NAMALWA (cell line): ENCODE data around the gene ARMC2.
"Not testable (repeated sequence)": the region's sequence is repeated elsewhere in the genome, so short reads cannot be mapped to it uniquely, and the experiment has no call there.

Experiments
- DNase-seq: peaks from one replicate; pipeline ENCODE4 v3.0.0-alpha.2; 2015; ENCODE audit warnings: low spot score

Gene ARMC2

DNA sequence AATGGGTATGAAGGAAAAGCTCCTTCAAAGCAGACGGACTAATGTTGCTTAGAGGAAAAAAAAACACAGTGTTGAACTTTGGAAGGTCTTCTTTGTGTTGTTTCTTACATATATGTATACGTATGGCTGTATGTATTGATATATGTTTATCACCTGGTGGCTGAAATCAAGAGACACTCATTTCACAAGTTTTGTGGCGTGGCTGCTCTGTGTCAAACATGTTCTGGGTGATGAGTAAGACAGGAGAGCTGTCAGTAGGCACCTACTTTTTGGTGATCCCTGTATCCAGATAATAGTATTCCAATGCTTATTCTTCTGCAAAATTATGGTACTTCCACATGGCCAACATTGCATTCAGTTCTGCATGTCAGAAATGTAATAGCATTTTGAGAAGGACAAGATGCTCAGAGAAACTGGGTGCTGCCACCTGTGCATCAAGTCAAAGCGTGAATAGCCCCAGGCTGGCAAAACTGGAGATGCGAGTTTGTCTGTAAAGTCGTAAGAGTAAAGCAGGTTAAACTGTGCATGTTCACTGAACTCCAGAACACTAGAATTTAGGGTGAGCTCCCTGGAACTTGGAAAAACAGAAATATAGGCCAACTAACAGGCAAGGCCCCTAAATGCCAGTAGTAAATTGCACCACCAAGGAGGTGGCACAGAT lies 67.9 kb downstream of the ARMC2 start:
- no peak for DNase-seq

DNA sequence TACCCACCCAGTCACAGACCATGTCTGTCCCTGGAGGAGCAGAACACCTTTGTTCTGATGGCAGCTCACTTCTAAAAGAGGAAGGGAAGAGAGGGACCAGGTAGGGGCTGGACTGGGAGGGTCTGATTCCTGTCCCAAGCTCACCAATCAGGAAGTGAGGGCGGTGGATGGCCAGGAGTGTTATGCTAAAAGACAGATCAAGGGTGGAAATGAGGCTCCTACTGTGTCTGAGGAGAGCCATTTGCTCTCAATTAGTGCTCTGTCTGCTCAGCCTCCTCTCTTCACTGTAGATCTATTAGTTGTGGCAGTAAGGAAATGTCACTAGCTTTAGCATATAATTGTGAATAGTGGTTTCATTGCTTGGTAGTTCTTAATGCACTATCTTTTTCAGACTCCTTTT lies 72.5 kb downstream of the ARMC2 start:
- no peak for DNase-seq

DNA sequence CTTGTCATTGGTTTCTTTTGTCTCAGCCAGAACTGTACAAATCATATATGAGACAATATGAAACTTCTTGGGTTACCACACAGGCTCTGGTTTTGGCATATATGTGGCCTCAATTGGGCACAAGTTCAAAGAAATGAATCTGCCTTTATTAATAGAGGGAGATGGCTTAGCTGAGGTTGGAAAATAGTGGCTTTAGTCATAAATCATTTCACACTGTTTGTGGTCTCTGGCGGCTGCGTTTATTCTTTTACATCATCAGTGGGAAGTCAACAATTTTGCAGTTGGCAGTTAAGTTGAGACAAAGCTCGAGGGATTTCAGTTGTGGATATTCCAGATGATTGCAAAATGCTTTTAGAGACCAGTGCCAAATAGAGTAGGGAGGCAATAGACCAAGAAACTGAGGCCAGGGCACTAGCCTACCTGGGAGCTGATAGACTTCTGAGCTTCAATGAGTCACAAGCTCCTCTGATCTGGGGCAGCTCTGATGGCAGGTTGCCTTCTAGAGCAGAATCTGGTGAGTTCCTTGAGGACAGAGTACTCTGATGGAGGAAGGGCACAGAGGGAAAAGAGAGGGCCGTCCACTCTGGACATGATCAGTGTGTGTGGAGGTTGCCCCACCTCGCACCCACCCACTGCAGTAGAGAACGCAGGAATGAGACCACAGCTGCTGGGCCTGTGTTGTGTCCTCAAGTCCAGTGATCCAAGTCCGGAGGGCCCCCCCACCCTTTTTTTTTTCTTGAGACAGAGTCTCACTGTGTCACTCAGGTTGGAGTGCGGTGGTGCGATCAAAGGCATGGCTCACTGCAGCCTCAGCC lies 73.5 kb downstream of the ARMC2 start:
- DNase-seq: no peak

DNA sequence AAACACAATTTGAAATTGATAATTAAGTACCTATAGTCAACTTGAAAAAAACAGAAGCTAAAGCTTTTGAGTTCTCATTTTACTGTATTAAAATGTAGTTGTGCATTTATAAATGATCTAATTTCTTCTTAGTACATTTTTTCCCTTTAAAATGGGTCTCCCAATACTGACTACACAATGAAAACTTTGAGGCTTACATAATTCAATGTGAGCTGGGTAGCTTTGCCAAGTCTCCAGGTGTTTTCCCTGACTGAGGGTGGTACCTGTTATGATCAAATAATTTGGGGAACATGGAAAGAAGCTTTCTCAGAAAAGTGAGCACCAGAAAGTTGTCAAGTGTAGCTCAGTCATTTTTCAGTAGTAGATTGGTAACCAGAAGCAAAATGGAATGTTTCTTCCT lies 74.3 kb downstream of the ARMC2 start:
- no peak for DNase-seq

DNA sequence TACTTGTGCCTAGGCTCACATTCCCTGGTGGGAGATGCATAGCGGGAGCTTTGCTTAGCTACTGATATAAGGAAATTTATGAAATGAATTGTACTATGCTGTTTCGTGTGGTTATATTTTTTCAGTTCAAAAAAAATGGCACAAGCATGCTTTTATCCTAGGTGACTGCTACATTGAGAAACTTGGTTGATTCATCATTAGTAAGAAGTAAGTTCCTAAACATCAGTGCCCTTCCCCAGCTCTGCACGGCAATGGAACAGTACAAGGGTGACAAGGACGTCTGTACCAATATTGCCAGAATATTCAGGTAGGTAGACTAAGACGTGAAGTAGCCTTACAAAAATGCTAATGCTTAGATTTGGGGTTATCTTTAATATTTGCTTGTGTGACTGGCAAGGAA lies 79.7 kb downstream of the ARMC2 start:
- no peak for DNase-seq

DNA sequence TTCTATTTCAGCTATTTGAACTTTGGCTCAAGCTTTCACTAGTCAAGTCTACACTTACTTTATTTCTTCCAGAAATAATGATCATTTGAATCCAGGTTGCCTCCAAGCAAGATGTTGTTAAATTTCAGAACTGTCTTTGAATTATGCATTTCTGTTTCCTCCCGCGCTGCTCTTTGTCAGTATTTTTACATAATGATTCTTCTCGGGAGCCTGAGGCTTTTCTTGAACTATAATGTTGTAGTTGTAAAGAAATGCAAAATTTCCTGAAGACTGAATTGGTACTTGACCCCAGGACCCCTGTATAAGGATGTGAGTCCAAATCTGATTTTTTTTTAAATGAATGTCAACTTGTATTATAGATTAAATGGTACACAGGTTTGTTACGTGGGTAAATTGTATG lies 80.4 kb downstream of the ARMC2 start:
- DNase-seq: no peak

DNA sequence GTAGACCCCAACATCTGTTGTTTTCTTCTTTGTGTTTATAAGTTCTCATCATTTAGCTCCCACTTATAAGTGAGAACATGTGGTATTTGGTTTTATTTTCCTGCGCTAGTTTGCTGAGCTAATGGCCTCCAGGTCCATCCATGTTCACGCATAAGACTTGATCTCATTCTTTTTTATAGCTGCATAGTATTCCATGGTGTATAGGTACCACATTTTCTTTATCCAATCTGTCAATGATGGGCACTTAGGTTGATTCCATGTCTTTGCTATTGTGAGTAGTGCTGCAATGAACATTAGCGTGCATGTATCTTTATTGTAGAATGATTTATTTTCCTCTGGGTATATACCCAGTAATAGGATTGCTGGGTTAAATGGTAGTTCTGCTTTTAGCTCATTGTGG lies 82.9 kb downstream of the ARMC2 start:
- DNase-seq: not testable (repeated sequence)

DNA sequence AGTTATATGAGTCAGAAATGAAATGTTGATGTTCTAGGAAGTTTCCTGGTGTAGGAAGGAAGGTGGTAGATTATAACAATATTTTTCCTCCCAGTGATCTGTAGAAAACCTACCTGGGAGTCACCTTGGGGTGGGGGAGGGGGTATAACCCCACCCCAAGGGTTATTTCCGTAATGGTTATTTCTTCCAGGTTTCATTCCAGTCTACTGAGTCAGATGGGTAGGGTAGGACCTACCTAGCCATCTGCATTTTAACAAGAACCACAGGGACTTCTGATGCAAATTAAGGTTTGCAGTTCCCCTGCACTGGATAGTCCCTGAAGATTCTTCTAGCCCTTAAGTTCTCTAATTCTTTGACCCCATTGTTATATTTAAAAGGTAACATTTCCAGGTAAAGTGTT lies 88.9 kb downstream of the ARMC2 start:
- DNase-seq: no peak

DNA sequence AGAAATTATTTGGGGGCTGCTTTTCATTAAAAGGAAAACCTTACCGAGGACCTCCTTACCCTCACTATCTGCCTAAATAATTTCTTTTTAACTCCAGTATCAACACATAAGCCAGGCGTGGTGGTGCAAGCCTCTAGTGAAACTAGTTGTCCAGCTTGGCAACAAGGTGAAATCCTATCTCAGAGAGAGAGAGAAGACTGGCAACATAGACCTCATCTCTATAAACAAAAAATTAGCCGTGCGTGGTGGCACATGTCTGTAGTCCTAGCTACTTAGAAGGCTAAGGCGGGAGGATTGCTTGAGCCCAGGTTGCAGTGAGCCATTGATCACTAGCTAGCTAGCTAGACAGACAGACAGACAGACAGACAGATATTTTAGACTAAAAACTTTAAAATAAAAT lies 92.5 kb downstream of the ARMC2 start:
- no peak for DNase-seq

DNA sequence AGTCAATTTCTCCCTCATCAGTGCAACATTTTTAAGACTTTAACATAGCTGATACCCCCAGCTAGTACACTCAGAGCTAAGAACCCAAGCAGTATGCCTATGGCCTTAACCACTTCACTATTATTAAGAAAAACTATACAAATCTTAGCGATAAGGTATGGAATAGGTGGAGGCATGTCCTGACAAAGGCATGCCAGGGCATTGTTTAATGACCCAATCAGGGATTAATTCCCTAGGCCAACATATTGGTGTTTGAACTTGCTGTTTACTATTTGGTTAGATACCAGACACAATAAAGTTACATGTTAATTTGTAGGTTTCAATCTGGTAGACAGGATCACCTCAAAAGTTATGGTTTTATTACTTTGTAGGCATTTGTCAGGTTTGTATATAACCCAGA lies 93.1 kb downstream of the ARMC2 start:
- no peak for DNase-seq

DNA sequence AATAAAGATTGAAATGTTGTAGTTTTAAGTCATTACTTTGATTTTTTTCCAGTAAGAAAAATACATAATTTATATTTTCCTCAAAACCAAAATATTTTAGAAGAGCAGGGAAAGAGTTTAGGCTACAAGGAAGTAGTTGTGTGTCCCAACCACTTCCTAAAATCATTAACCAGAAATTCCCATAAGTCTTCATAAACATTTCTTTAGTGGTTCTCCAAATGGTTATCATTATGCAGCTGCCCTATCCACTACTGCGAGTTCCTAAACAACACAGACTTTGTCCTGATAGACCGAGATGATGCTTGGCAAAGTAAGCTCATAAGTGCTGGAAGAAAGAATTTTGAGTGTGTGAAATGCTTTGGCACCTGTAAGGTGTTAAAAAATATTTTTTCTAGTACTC lies 93.6 kb downstream of the ARMC2 start:
- DNase-seq: no peak

DNA sequence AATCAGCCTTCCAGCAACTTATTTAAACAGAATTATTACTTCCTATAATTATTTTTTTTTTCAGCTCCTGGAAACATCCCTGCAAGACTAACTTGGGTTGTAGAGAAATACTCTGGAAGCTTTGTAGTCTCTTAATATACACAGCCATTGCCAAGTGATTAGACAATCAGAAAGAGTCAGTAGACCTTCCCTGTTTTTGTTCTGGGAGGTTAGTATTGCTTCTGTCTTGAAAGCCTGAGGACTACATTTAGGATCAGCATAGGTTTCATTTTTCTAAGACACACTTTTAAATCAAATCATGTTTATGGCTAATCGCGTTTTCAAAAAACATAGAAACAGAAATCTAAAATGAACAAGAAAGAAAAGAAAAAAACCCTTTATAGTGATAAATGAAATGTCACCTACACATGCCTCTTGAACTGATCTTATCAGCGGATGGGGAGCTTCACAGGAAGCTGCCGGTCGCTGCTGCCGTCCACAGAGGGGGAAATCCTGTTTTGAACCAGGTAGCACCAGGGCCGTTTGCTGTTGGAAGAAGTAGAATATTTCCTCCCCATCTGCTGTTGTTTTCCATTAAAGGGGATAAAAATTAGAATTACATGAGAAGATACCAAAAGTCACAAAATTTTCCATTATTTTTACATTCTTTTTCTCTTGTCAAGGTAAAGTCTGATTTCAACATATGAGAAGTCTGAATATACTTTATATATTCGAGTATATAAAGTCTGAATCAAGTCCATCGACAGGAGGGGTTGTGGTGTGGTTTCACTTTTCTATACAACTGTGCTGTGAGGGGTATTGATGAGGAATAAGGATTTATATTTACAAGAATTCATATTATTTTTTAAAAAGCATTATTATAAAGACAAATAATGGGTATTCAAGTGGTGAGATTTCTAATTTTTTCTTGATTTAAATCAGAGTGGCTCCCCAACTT lies 94.6 kb downstream of the ARMC2 start:
- DNase-seq: no peak

DNA sequence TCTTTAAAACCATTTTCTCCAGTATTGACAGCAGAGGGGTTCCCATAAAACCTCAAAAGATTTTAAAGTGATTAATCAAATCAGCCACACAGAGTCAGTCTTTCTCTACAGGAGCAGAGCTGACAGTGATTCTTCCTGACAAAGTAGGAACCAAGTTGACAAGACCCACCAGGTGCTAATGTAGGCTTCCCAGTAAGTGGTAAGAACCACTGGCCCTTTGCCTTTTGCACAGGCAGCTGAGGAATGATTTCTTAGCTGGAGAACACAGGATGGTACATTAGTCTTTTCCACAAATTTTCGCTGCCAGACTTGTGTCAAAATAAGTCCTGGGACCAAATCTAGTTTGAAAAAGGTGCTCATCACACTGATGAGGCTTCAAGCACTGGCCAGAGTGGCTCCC lies 95.8 kb downstream of the ARMC2 start:
- DNase-seq: no peak

DNA sequence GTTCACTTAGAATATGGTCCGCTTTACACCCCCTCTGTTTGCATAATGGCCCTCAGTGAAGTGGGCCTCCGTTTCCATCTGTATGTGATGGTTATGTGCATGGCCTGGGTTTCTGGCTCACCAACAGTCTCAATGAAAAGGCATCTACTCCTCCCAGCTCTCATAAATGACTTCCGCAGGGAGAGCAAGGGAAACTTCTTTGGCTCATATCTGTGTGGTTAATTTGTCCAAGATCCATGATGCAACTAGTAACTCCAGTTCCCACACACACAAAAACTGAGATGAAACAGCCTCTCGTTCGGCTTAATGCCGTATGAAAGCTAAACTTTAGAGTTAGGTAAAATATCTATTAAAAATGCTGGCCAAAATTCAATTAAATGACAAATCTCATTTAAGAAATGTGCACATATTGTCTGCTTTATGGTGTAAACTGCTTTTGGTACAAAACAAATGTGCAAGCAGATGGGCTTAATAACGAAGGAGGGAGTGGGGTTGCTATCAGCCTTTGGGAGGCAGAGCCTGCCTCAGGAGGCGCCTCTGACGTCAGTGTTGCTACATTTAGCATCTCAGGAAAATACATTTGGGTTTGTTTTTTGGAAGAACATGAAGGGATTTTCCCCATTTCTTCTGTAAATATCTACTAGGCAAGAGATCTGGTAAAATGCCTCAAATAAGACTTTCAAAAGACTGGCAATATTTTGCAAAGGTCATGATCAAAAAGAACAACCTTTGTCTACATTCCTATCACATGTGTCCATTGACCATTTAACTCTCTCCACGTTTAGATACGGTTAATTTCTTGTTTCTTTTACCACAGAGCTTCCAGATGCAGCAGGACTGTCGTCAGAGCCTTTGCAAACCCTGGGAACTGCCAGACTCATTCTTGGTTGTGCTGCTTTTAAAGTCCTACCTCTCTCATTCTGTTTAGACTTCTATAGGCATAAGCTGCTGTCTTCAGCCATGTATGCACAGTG lies 96.8 kb downstream of the ARMC2 start:
- no peak for DNase-seq

DNA sequence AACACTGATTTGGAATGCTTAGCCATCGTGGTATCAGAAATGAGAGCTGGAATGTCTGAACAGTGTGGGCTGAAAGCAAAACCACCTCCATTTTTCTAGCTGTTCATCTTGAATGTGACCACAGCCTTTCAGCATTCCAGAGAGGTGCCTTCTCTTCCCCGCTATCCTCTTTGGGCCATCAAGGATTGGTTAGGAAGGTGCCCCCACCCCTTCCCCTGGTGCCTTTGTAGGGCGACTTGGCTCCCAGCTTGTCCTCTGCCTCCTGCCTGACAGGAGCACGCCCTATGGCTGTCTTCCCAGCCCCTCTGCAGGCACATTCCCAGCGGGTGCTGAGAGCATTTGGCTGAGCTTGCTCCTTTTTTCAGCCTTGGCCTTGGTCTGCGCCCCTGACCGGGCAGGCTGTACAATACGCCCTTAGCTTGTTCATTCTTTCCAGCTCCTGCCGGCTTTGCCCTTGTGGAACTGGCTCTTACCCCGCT lies 97.5 kb downstream of the ARMC2 start:
- no peak for DNase-seq

DNA sequence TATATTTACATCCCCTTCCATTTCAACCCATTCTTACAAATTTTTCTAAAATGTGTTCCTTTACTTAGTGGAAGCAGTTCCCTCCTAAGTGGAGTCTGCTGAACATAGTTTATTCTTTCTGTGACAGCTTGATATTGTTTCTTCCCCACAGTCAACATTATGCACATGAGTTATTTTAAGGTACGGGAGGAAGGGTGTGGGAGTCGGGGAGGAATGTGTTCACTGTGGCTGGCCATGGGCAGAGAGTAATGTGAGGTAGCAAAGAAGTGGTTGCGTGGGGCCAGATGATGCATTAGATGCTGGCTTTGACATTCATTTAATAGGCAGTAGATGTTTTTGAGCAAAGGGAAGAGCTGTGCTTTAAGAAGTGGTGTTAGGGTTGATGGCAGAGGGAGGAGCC lies 98.5 kb downstream of the ARMC2 start:
- DNase-seq: no peak

DNA sequence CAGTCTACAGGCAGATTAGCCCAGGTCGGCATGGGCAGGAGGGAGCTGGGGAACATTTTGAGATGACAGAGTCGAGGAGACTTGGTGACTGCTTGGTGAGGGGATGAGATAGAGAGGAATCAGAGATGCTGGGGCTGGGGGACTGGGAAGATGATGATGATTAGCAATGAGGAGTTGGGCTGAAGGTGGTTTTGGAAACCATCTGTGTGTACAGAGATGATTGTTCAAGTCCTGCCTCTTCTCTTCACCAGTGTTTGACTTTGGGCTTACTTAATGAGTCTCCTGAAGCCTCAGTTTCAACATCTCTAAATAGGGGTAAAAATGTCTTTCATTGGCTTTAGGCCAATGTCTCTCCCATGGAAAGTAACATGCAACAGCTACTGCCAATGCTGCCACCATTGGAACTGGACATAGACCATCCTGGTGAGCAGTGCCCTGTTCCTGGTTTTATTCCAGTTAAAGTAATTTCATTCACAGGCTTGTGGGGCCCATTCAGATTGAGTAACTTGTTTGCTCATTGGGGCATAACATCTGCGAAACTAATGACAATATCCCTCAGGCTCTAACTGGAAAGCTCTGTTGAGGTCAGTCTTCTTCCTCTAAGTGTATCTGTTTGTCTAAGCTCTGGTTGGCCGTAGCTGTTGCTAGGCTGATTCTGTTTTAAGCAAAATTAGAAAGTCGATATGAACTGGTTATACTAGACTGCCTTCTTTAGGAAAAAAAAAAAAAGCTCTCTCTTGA lies 99.1 kb downstream of the ARMC2 start:
- no peak for DNase-seq

DNA sequence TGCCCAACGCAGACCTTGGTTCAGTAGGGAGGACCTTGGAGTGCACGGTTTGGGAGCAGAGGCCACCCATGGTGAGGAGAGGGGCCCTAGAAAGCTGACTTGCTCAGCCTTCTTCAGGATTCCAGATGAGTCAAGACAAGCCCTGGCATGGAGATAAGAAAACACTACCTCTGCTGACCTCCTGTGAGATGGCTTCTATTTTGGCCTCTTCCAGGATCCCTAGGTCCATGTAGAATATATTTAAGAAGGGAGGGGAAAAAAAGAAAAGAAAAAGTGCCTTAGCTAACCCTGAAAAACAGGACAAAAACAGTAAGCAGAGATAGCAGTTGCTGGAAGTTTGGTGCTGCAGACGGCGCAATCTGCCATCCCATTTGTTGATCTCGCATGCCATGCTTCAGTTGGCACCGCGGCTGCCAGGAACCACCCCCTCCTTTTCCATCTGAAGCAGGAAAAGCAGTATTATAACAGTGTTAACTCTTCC lies 100.0 kb downstream of the ARMC2 start:
- DNase-seq: no peak

DNA sequence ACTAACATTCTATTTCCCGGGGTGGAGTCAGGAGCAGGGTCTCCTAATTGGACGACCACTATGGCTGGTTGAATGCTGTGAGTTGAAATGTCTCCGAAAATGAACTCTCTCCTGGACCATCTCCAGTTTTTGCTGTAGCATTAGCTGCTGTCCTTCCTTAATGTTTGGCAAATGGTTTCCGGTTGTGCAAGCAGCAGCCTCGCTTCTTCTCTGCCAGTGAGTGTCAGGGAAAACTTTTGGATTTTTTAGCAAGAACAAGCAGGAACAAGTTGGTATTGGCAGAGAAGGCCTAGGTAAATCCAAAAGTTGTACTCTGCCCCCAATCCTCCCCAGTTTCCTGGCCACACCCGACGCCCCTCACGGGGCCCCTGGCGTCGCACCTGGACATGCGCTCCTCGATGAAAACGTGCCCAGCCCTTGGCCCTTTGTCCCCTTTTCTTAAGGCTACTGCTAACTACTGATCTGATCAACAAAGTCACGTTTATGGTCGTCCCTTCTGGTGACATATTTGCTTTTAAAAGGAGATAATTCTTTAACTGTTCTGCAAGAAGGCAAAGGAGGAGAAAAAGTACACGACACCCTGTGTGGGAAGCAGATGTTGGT lies 103.2 kb downstream of the ARMC2 start:
- no peak for DNase-seq
